NCI-H146 (cell line): ENCODE results near the gene MUC21.
"Not testable (repeated sequence)": the region's sequence is repeated elsewhere in the genome, so short reads cannot be mapped to it uniquely, and the experiment has no call there.

Experiments
- DNase-seq: peaks from one replicate; lab custom pipeline; 2025; lab: John Stamatoyannopoulos, UW

Gene MUC21

DNA sequence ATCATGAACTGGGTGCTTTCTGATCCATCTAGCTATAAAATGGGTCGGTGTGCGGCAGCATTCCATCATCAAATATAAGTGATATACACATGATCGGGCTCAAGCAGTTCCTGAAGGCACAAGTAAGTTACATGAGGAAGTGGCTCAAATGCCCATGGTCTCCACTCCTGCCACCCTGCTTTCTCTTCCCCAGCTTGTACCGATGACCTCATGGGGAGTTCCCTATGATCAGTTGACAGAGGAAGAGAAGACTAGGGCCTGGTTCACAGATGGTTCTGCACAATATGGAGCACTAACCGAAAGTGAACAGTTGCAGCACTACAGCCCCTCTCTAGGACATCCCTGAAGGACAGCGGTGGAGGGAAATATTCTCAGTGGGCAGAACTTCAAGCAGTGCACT is 14.3 kb upstream of the MUC21 start:
- not testable (repeated sequence) for DNase-seq

DNA sequence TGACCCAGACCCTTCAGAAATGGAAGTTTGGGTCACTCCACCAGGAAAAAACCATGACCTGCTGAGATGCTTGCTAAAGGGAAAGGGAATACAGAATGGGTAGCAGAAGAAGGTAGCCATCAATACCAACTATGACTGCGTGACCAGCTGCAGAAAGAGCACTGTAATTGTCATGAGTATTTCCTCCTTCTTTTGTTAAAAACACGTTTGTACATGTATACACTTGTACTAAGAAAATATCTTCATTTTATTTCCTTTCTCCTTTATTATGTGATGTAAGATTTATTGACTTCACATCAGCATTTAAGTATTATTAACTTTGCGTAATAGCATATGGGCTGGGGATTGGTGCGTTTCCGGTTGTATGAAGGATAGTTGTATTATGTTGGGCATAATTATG is 12.6 kb upstream of the MUC21 start:
- DNase-seq: no peak

- DNase-seq: no peak
Observed at GRCh38 chr6:30972816-30973215, 10.7 kb upstream of the MUC21 start.

DNA sequence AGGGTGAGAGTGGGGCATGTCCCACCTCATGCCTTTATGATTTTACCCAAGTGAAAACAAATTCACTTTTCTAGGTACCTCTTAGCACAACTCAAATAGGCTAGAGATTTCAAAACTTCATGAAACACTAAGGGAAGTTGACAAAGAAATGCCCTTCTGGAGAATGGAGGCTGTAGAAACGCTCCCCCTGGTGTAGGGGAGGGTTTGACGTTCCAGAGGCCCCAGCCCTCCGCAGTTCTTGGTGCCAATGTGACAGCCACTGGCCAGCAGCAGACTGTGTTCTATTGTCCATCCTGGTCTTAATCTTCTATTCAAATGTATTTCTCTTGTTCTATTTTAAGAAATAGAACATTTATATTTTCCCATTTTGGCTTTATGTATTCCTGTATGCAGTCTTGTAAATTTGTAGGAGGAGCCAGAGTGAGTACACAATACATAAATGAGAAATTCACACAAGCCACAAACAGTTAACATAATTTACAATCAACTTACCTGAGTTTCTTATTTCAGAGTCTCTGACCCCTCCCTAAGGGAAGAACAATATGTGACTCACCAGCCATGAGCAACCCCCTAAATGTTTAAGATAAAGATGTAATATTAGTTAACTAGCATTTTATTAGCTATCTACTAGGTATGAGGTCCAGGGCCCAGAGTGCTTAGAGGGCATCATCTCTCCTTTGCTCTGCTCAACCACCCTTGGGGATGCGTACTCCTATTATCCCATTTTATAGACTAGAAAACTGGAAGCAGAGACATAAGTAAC is 8.8 kb upstream of the MUC21 start:
- DNase-seq: no peak

GRCh38 chr6:30979141-30979540 is 4.4 kb upstream of the MUC21 start:
- DNase-seq: no peak

DNA sequence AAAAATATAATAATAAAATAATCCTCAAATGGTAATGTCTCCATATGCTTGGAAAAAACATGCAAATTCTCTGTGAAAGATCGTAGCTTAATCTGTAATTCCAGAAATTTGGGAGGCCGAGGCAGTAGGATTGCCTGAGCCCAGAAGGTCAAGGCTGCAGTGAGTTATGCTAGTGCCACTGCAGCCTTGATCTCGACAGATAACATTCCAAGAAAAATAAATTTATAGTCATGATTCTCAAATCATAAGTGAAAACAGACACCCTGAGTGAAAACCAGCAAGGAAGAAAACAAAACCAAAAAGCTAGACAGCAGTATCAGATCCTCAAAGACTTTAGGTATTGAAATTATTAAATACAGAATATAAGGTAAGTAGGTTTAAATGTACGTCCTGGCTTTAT is 3.8 kb upstream of the MUC21 start:
- no peak for DNase-seq

GRCh38 chr6:30981942-30982772 is 1.4 kb upstream of the MUC21 start:
- DNase-seq: no peak

- DNase-seq: no peak
Observed at GRCh38 chr6:30985490-30985889, 2.0 kb downstream of the MUC21 start.

DNA sequence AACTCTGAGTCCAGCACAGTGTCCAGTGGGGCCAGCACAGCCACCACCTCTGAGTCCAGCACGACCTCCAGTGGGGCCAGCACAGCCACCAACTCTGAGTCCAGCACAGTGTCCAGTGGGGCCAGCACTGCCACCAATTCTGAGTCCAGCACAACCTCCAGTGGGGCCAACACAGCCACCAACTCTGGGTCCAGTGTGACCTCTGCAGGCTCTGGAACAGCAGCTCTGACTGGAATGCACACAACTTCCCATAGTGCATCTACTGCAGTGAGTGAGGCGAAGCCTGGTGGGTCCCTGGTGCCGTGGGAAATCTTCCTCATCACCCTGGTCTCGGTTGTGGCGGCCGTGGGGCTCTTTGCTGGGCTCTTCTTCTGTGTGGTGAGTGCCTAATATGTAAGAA is 3.8 kb downstream of the MUC21 start:
- DNase-seq: no peak

GRCh38 chr6:30988209-30988825 is 4.8 kb downstream of the MUC21 start:
- no peak for DNase-seq

- DNase-seq: no peak
Observed at GRCh38 chr6:30990422-30991086, 7.0 kb downstream of the MUC21 start.

- no peak for DNase-seq
Observed at GRCh38 chr6:30991891-30992290, 8.4 kb downstream of the MUC21 start.

DNA sequence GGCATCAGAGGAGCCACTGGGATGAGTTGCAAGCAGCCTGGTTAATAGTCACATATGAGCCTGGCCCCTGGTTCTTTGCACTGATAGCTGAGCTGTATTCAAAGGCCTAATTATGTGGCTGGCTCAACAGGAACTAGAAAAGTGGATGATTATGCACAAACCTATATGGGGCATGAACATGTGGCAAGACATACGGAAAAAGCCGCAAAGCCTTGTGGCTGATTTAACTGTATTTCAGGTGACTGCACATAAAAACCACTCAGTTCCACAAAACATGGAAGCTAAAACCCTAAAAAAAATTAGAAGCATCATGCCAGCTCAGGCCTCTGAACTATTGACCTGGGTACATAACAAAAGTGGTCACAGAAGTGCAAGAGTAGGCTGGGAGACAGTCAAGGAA is 13.8 kb downstream of the MUC21 start:
- no peak for DNase-seq

- no peak for DNase-seq
Observed at GRCh38 chr6:30998785-30999184, 15.3 kb downstream of the MUC21 start.

- DNase-seq: not testable (repeated sequence)
Observed at GRCh38 chr6:31000067-31000860, 16.7 kb downstream of the MUC21 start.

- no peak for DNase-seq
Observed at GRCh38 chr6:31001281-31001888, 17.9 kb downstream of the MUC21 start.

DNA sequence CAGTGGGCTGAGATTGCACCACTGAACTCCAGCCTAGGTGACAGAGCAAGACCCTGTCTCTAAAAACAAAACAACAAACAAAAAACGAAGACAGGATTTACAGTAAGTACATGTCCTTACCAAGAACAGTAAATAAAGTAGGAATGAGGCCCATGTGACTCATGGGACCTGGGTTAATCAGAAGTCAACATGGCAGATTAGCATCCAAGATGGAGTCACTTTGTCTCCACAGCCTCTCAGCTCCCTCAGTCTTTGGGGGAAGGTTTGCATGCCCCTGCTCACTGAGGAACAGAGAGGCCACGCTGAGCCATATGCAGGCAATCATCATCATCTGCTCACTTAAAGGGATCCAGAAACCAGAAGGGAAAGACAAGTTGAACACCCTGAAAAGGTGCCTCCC is 19.0 kb downstream of the MUC21 start:
- DNase-seq: no peak

- no peak for DNase-seq
Observed at GRCh38 chr6:31004794-31005193, 21.3 kb downstream of the MUC21 start.

- DNase-seq: no peak
Observed at GRCh38 chr6:31005249-31006020, 21.9 kb downstream of the MUC21 start.

DNA sequence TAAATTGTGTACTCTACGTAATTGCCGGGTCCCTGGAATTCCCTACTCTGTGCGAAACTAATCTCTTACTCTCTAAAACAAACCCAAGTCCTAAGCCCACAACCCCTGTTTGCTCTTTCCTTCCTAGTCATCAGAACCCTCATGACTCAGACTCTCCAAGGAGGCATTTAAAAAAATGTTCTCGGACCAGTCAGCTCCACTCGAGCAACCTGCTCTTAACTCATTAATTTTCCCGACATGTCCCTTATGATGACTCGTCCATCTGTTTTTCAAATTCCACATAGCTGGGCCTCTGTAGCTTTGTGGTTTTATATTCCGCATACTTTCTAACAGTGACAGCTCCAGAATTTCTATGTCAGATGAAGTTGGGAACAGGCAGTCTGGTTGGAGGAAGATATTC is 24.2 kb downstream of the MUC21 start:
- no peak for DNase-seq
